HG02798 (cell line): ENCODE measurements around the gene RPS6KB1.
A peak's percentile ranks its signal among the peaks of the same experiment; 100 is the strongest.
"Not testable (repeated sequence)": the region's sequence is repeated elsewhere in the genome, so short reads cannot be mapped to it uniquely, and the experiment has no call there.

Experiments
- ATAC-seq: cut with Tn5 transposase; IDR thresholded peaks from one replicate; pipeline ENCODE4 v1.9.1; 2021; ENCODE audit warnings: mild to moderate bottlenecking; ENCODE audit not compliant: unreplicated experiment, poor library complexity

RPS6KB1 gene

GRCh38 chr17:59930768-59931167 is 37.8 kb downstream of the RPS6KB1 start:
- ATAC-seq: not testable (repeated sequence)

GRCh38 chr17:59933317-59933716 is 40.4 kb downstream of the RPS6KB1 start:
- ATAC-seq: not testable (repeated sequence)

GRCh38 chr17:59940697-59941096 is 47.8 kb downstream of the RPS6KB1 start:
- ATAC-seq: not testable (repeated sequence)

- no peak for ATAC-seq
Observed at GRCh38 chr17:59941131-59941530, 48.2 kb downstream of the RPS6KB1 start.

GRCh38 chr17:59946433-59946832 is 53.5 kb downstream of the RPS6KB1 start:
- ATAC-seq: not testable (repeated sequence)

- ATAC-seq: not testable (repeated sequence)
Observed at GRCh38 chr17:59947310-59947709, 54.4 kb downstream of the RPS6KB1 start.

GRCh38 chr17:59950049-59950448 is 57.1 kb downstream of the RPS6KB1 start:
- no peak for ATAC-seq

GRCh38 chr17:59954856-59955255 is 61.9 kb downstream of the RPS6KB1 start:
- no peak for ATAC-seq

GRCh38 chr17:59959574-59959973 is 66.7 kb downstream of the RPS6KB1 start:
- not testable (repeated sequence) for ATAC-seq

- no peak for ATAC-seq
Observed at GRCh38 chr17:59962739-59963318, 69.9 kb downstream of the RPS6KB1 start.

GRCh38 chr17:59963738-59964481 is 71.0 kb downstream of the RPS6KB1 start:
- peak; percentile 36 for ATAC-seq

- peak; percentile 87 for ATAC-seq
Observed at GRCh38 chr17:59964482-59965328, 71.8 kb downstream of the RPS6KB1 start, which contains the start of gene RNFT1. Gene RNFT1 (minus strand): TSS chr17:59964740. CDS start chr17:59964663, 77 bp downstream.

GRCh38 chr17:59971771-59972170 is 78.8 kb downstream of the RPS6KB1 start:
- not testable (repeated sequence) for ATAC-seq

GRCh38 chr17:59972778-59973177 is 79.9 kb downstream of the RPS6KB1 start:
- ATAC-seq: no peak

- not testable (repeated sequence) for ATAC-seq
Observed at GRCh38 chr17:59973483-59973882, 80.6 kb downstream of the RPS6KB1 start.

GRCh38 chr17:59975166-59975565 is 82.2 kb downstream of the RPS6KB1 start:
- ATAC-seq: not testable (repeated sequence)

GRCh38 chr17:59996608-59997007 is 103.7 kb downstream of the RPS6KB1 start:
- not testable (repeated sequence) for ATAC-seq
